Parathyroid adenoma (tissue), 2 donors: ENCODE data around the gene TMEM141.

Experiments used
- H2AFZ ChIP-seq: fragments of 300-600 bp; sonication (generic); one replicate; pipeline ENCODE4 v1.7.0; 2017; ENCODE audit warnings: antibody characterized with exemption, mild to moderate bottlenecking
- H3K27ac ChIP-seq: fragments of 300-600 bp; sonication (generic); one replicate; pipeline ENCODE4 v1.7.0; 2017
- H3K27me3 ChIP-seq: fragments of 300-600 bp; sonication (generic); one replicate; pipeline ENCODE4 v1.7.0; 2017; ENCODE audit warnings: low read length; ENCODE audit not compliant: control insufficient read depth, insufficient read depth
- H3K36me3 ChIP-seq: fragments of 300-600 bp; sonication (generic); one replicate; pipeline ENCODE4 v1.7.0; 2017; ENCODE audit warnings: low read length; ENCODE audit not compliant: control insufficient read depth, insufficient read depth
- H3K4me1 ChIP-seq: fragments of 300-600 bp; sonication (generic); one replicate; pipeline ENCODE4 v1.7.0; 2017; ENCODE audit warnings: control low read depth
- H3K4me2 ChIP-seq: fragments of 300-600 bp; sonication (generic); one replicate; pipeline ENCODE4 v1.7.0; 2017; ENCODE audit warnings: low read length
- H3K4me3 ChIP-seq: fragments of 300-600 bp; sonication (generic); one replicate; pipeline ENCODE4 v1.7.0; 2017; ENCODE audit warnings: low read depth, low read length
- H3K79me2 ChIP-seq: fragments of 300-600 bp; sonication (generic); one replicate; pipeline ENCODE4 v1.7.0; 2017; ENCODE audit warnings: control low read depth
- H3K9ac ChIP-seq: fragments of 300-600 bp; sonication (generic); one replicate; pipeline ENCODE4 v1.7.0; 2017; ENCODE audit warnings: mild to moderate bottlenecking
- H3K9me3 ChIP-seq: fragments of 300-600 bp; sonication (generic); one replicate; pipeline ENCODE4 v1.7.0; 2017; ENCODE audit warnings: low read length; ENCODE audit not compliant: control insufficient read depth
- CTCF ChIP-seq: fragments of 300-600 bp; sonication (generic); IDR thresholded peaks from one replicate; pipeline ENCODE4 v1.7.0; 2017; ENCODE audit warnings: antibody characterized with exemption, mild to moderate bottlenecking
- donor health status: primary hyperparathyroidism.

TMEM141 gene

GRCh38 chr9:136806067-136806466 is 14.9 kb downstream of the TMEM141 start:
- no peak for TF ChIP-seq CTCF
- no peaks in the 10 kb centered on the region for H3K79me2 ChIP-seq
- H2AFZ ChIP-seq = no peak overlapping the region
- no peaks in the 10 kb centered on the region for H3K27me3 ChIP-seq
- no peak overlapping the region for H3K27ac ChIP-seq
- no peak overlapping the region for H3K4me2 ChIP-seq
- no peaks in the 10 kb centered on the region for H3K4me1 ChIP-seq
- no peaks in the 10 kb centered on the region for H3K9me3 ChIP-seq
- no peak overlapping the region for H3K9ac ChIP-seq
- no peak overlapping the region for H3K4me3 ChIP-seq
- H3K36me3 ChIP-seq = no peaks in the 10 kb centered on the region

GRCh38 chr9:136806631-136807201 is 15.6 kb downstream of the TMEM141 start:
- Histone ChIP-seq H3K4me3 (peak overlapping the region; percentile 73), H3K27ac (no peak overlapping the region), H2AFZ (peak overlapping the region; percentile 91), H3K79me2 (no peaks in the 10 kb centered on the region), H3K9me3 (no peaks in the 10 kb centered on the region), H3K27me3 (no peaks in the 10 kb centered on the region), H3K4me2 (peak overlapping the region; percentile 92), H3K4me1 (no peaks in the 10 kb centered on the region), H3K36me3 (no peaks in the 10 kb centered on the region), H3K9ac (no peak overlapping the region)
- TF ChIP-seq CTCF = no peak

- Histone ChIP-seq H3K9me3 (no peaks in the 10 kb centered on the region), H3K4me2 (peak within 1 kb of the TSS; percentile 92), H3K4me3 (peak within 1 kb of the TSS; percentile 73), H3K4me1 (no peaks in the 10 kb centered on the region), H3K36me3 (no peaks in the 10 kb centered on the region), H3K27ac (peak within 1 kb of the TSS; percentile 73), H3K27me3 (no peaks in the 10 kb centered on the region), H3K79me2 (no peaks in the 10 kb centered on the region), H2AFZ (peak within 1 kb of the TSS; percentile 91), H3K9ac (no peak within 1 kb of the TSS)
- no peak for TF ChIP-seq CTCF
These were observed 16.3 kb downstream of the TMEM141 start, which contains the start of gene RABL6 for GRCh38 chr9:136807281-136808074. TSS of gene RABL6 (plus strand) at chr9:136807948. CDS start at chr9:136808197, 249 bp downstream.

GRCh38 chr9:136808075-136808805 is 17.1 kb downstream of the TMEM141 start:
- TF ChIP-seq CTCF = no peak
- H3K27ac ChIP-seq = no peak overlapping the region
- H3K27me3 ChIP-seq = no peaks in the 10 kb centered on the region
- H2AFZ ChIP-seq = peak overlapping the region; percentile 42
- H3K4me1 ChIP-seq = no peaks in the 10 kb centered on the region
- H3K9me3 ChIP-seq = no peaks in the 10 kb centered on the region
- H3K4me3 ChIP-seq = peak overlapping the region; percentile 67
- no peaks in the 10 kb centered on the region for H3K79me2 ChIP-seq
- no peak overlapping the region for H3K9ac ChIP-seq
- no peaks in the 10 kb centered on the region for H3K36me3 ChIP-seq
- H3K4me2 ChIP-seq = peak overlapping the region; percentile 77
